ENCODE measurements around the gene TUBB8B.
A peak's percentile ranks its signal among the peaks of the same experiment; 100 is the strongest.
"Not testable (repeated sequence)": the region's sequence is repeated elsewhere in the genome, so short reads cannot be mapped to it uniquely, and the experiment has no call there.

Gene TUBB8B

DNA sequence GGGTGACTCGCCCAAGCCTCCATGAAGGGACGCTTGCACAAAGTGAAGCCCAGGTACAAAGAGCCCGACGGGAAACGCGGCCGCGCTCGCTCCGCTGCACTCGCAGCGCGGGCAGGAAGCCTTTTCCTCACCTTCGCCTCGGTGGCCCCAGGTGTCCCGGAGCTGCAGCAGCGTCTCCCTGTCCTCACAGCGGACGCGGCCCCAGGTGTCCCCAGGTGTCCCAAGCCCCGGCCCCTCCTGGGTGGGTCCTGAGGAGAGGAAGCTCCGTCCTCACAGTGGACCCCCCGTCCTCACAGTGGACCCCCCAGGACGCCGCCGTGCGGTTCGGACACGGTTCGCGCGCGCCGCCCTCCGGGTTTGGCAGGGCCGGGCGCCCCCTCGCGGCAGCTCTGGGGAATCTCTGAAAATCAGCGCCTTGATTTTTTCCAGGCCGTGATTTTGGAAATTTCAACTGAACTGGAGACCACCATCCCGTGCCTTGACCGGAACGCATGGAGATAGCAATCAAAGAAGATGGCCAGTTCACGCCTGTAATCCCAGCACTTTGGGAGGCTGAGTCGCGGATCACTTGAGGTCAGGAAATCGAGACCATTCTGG is 23.9 kb upstream of the TUBB8B start:
- not testable (repeated sequence) for H3K36me3 Mint-ChIP-seq; H3K27ac Mint-ChIP-seq; H3K4me1 Mint-ChIP-seq; ATAC-seq; DNase-seq (ENCODE audit: low spot score in 2 of 2); H3K4me3 Mint-ChIP-seq; H3K9me3 Mint-ChIP-seq

DNA sequence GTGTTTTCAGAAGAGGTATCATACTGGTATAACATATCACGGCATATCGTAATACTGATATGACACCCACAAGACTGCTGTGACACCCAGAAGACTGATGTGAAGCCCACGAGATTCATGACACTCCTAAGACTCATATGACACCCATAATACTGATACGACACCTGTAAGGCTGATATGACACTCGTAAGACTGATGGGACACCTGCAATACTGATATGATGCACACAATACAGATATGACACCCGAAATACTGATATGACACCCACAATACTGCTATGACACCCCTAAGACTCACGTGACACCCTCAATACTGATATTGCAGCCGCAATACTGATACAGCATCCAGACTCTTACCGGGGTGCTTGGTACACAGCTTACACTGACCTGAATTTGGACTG is 18.3 kb upstream of the TUBB8B start:
- H3K4me3 Mint-ChIP-seq; H3K9me3 Mint-ChIP-seq; H3K4me1 Mint-ChIP-seq; H3K27ac Mint-ChIP-seq; DNase-seq (ENCODE audit: low spot score in 2 of 2); H3K36me3 Mint-ChIP-seq: not testable (repeated sequence)
- peak; percentile 84 for ATAC-seq

DNA sequence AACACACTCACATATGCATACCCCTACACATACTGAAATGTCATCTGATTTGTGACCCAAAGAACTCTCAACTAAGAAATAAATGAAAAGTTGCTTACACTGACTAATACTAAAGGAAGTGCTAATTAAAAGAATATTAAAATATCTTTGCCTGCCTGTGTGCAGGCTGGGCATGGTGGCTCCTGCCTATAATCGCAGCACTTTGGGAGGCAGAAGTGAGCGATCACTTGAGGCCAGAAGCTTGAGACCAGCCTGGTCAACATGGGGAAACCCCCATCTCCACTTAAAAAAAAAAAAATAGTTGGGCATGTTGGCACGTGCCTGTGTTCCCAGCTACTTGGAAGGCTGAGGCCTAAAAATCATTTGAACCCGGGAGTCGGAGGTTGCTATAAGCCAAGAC is 14.9 kb upstream of the TUBB8B start:
- not testable (repeated sequence) for H3K36me3 Mint-ChIP-seq; H3K4me1 Mint-ChIP-seq; H3K4me3 Mint-ChIP-seq; H3K9me3 Mint-ChIP-seq; DNase-seq (ENCODE audit: low spot score in 2 of 2); ATAC-seq; H3K27ac Mint-ChIP-seq

DNA sequence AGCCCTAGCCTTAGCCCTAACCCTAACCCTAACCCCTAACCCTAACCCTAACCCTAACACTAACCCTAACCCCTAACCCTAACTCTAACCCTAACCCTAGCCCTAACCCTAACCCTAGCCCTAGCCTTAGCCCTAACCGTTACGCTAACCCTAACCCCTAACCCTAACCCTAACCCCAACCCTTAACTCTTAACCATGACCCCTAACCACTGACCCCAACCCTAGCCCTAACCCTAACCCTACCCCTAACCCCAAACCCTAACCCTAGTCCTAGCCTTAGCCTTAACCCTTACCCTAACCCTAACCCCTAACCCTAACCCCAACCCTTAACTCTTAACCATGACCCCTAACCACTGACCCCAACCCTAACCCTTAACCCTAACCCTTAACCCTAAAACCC is 14.2 kb upstream of the TUBB8B start:
- not testable (repeated sequence) for H3K27ac Mint-ChIP-seq; DNase-seq (ENCODE audit: low spot score in 2 of 2); H3K4me3 Mint-ChIP-seq; H3K36me3 Mint-ChIP-seq; ATAC-seq; H3K4me1 Mint-ChIP-seq; H3K9me3 Mint-ChIP-seq

DNA sequence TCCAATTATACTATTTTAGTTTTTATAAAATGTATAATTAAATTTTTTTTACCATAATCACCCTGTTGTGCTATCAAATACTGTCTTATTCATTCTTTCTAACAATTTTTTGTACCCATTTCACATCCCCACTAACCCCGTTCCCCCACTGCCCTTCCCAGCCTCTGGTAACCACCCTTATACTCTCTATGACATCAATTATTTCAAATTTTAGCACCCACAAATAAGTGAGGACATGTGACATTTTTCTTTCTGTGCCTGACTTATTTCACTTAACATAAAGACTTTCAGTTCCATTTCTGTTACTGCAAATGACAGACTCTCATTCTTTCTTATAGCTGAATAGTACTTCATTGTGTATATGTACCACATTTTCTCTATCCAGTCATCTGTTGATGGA is 5.0 kb upstream of the TUBB8B start:
- not testable (repeated sequence) for H3K27ac Mint-ChIP-seq; H3K36me3 Mint-ChIP-seq; H3K4me3 Mint-ChIP-seq; H3K4me1 Mint-ChIP-seq; ATAC-seq; H3K9me3 Mint-ChIP-seq; DNase-seq (ENCODE audit: low spot score in 2 of 2)

DNA sequence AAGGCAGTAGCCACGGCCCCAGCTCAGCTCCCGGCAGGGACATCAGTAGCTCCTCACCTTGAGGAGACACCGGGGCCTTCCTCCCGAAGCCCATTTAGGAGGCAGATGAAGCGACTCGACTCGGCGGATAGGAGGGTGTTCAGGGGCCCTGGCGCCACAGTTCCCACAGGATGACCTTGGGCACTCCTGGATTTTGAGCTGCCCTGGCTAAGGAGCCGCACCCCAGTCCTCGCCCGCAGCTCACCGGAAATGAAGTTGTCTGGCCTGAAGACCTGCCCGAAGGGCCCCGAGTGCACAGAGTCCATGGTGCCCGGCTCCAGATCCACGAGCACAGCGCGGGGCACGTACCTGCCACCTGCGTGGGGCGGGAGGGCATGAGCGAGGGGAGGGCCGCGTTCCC is 719 bp downstream of the TUBB8B start:
- H3K4me3 Mint-ChIP-seq; H3K4me1 Mint-ChIP-seq; H3K9me3 Mint-ChIP-seq; H3K27ac Mint-ChIP-seq; DNase-seq (ENCODE audit: low spot score in 2 of 2); H3K36me3 Mint-ChIP-seq; ATAC-seq: not testable (repeated sequence)

DNA sequence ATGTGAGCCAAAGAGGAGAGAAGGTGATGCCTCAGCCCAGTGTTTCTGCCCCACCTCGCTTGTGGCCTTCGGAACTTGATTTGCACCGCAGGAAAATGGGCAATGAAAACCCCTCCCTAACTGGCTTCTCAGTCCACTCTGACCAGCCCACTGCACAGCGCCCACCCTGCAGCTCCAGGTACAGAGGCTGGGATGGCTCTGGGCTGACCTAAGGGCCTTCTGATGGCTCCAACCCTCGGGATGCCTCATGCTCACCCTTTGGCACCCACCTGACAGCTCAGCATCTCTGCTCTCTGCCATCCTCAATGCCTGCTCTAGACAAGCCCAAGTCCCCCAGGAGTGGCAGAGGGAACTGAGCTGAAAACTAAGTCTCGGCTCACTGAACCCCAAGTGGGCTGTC is 36.2 kb downstream of the TUBB8B start:
- not testable (repeated sequence) for H3K36me3 Mint-ChIP-seq; ATAC-seq; DNase-seq (ENCODE audit: low spot score in 2 of 2); H3K4me3 Mint-ChIP-seq; H3K27ac Mint-ChIP-seq; H3K9me3 Mint-ChIP-seq; H3K4me1 Mint-ChIP-seq

DNA sequence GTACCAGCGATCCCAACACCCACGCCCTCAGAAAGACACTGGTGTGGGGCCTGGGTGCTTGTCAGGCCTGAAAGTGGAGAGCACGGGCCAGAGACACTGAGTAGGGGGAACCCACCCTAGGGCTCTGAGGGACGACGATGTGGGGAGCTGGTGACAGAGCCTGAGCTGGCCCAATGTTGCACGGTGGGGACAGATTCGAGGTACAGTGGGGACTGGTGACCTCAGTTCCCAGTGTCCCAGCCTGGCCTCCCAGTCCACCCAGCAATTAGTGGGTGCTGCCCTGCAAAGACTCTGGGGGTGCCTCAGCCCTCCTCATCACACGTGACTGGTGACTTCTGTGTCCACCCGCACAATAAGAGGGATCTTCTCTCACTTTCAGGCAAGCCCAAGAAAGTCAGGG is 36.6 kb downstream of the TUBB8B start:
- not testable (repeated sequence) for ATAC-seq; H3K36me3 Mint-ChIP-seq; H3K4me3 Mint-ChIP-seq; H3K27ac Mint-ChIP-seq; H3K4me1 Mint-ChIP-seq; H3K9me3 Mint-ChIP-seq; DNase-seq (ENCODE audit: low spot score in 2 of 2)

DNA sequence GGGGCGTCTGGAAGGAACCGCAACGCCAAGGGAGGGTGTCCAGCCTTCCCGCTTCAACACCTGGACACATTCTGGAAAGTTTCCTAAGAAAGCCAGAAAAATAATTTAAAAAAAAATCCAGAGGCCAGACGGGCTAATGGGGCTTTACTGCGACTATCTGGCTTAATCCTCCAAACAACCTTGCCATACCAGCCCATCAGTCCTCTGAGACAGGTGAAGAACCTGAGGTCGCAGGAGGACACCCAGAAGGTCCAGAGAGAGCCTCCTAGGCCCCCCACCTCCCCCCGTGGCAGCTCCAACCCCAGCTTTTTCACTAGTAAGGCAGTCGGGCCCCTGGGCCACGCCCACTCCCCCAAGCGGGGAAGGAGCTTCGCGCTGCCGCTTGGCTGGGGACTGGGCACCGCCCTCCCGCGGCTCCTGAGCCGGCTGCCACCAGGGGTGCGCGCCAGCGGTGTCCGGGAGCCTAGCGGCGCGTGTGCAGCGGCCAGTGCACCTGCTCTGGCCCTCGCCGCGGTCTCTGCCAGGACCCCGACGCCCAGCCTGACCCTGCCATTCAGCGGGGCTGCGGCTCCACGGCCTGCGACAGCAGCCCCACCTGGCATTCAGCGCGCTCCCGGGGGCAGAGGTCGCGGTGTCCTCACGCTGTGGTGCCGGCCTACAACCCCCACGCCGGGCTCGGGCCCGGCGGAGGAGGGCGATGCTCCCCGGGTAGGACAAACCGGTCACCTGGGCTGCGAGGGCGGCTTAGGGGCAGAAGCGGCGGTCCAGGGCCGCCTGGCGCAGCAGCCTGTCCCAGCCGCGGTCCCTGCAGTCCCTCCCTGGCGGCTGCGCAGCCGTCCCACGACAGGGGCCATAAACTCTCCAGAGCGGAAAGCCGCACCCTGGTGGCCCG is 37.8 kb downstream of the TUBB8B start:
- ATAC-seq; H3K27ac Mint-ChIP-seq; DNase-seq (ENCODE audit: low spot score in 2 of 2); H3K36me3 Mint-ChIP-seq; H3K9me3 Mint-ChIP-seq; H3K4me3 Mint-ChIP-seq; H3K4me1 Mint-ChIP-seq: not testable (repeated sequence)

DNA sequence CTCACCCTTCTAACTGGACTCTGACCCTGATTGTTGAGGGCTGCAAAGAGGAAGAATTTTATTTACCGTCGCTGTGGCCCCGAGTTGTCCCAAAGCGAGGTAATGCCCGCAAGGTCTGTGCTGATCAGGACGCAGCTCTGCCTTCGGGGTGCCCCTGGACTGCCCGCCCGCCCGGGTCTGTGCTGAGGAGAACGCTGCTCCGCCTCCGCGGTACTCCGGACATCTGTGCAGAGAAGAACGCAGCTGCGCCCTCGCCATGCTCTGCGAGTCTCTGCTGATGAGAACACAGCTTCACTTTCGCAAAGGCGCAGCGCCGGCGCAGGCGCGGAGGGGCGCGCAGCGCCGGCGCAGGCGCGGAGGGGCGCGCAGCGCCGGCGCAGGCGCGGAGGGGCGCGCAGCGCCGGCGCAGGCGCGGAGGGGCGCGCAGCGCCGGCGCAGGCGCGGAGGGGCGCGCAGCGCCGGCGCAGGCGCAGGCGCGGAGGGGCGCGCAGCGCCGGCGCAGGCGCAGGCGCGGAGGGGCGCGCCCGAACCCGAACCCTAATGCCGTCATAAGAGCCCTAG is 38.7 kb downstream of the TUBB8B start:
- H3K4me3 Mint-ChIP-seq; H3K36me3 Mint-ChIP-seq; H3K4me1 Mint-ChIP-seq; H3K9me3 Mint-ChIP-seq; ATAC-seq; DNase-seq (ENCODE audit: low spot score in 2 of 2); H3K27ac Mint-ChIP-seq: not testable (repeated sequence)

DNA sequence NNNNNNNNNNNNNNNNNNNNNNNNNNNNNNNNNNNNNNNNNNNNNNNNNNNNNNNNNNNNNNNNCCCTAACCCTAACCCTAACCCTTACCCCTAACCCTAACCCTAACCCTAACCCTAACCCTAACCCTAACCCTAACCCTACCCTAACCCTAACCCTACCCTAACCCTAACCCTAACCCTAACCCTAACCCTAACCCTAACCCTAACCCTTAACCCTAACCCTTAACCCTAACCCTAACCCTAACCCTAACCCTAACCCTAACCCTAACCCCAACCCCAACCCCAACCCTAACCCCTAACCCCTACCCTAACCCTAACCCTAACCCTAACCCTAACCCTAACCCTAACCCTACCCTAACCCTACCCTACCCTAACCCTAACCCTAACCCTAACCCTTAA is 39.5 kb downstream of the TUBB8B start:
- not testable (repeated sequence) for ATAC-seq; H3K4me3 Mint-ChIP-seq; H3K4me1 Mint-ChIP-seq; H3K27ac Mint-ChIP-seq; DNase-seq (ENCODE audit: low spot score in 2 of 2); H3K9me3 Mint-ChIP-seq; H3K36me3 Mint-ChIP-seq
